Neuronal stem cell (in vitro differentiated cells): Measurements from ENCODE around the gene COL11A1.

Experiments
- DNase-seq: peaks from one replicate; pipeline ENCODE4 v3.0.0-alpha.2; 2013; ENCODE audit warnings: low spot score
- H2AFZ ChIP-seq: one replicate; pipeline ENCODE4 v1.6.1; 2013; ENCODE audit warnings: mild to moderate bottlenecking, low read length, inconsistent platforms
- H2AK5ac ChIP-seq: 2 replicates; pipeline ENCODE4 v1.6.1; 2013; ENCODE audit warnings: low read depth, mild to moderate bottlenecking, inconsistent platforms, low read length, moderate library complexity, mixed read lengths
- H2BK120ac ChIP-seq: 2 replicates; pipeline ENCODE4 v1.6.1; 2013; ENCODE audit warnings: low read depth, mild to moderate bottlenecking, inconsistent platforms, low read length, moderate library complexity, mixed read lengths
- H2BK12ac ChIP-seq: one replicate; pipeline ENCODE4 v1.6.1; 2013; ENCODE audit warnings: low read length, inconsistent platforms
- H2BK15ac ChIP-seq: 2 replicates; pipeline ENCODE4 v1.6.1; 2013; ENCODE audit warnings: mild to moderate bottlenecking, low read length, inconsistent platforms, mixed read lengths
- H2BK5ac ChIP-seq: one replicate; pipeline ENCODE4 v1.6.1; 2013; ENCODE audit warnings: inconsistent platforms, mild to moderate bottlenecking, low read length, moderate library complexity
- H3K14ac ChIP-seq: one replicate; pipeline ENCODE4 v1.6.1; 2013; ENCODE audit warnings: low read length, inconsistent platforms
- H3K18ac ChIP-seq: 2 replicates; pipeline ENCODE4 v1.6.1; 2013; ENCODE audit warnings: low read length, inconsistent platforms
- H3K23ac ChIP-seq: 2 replicates; pipeline ENCODE4 v1.6.1; 2013; ENCODE audit warnings: low read depth, mild to moderate bottlenecking, mixed read lengths, low read length, inconsistent platforms; ENCODE audit not compliant: poor library complexity
- H3K27ac ChIP-seq: replicated peaks from 3 replicates; pipeline ENCODE4 v1.5.1; 2013; ENCODE audit warnings: low read length, inconsistent platforms
- H3K27me3 ChIP-seq, 3 experiments: 2 replicates each; pipeline ENCODE4 v1.6.1; 2013; ENCODE audit warnings: low read length in 3 of 3, mild to moderate bottlenecking in 2 of 3, inconsistent platforms in 1 of 3, low read depth in 1 of 3, mixed read lengths in 1 of 3, moderate library complexity in 1 of 3; ENCODE audit not compliant: control insufficient read depth in 3 of 3, insufficient read depth in 3 of 3
- H3K36me3 ChIP-seq, 2 donors: replicated peaks in 1 of 2; 2 replicates each; pipeline ENCODE4 v1.6.1; 2013; ENCODE audit warnings: low read length in 2 of 2; ENCODE audit not compliant: control insufficient read depth in 2 of 2, insufficient read depth in 2 of 2
- H3K4ac ChIP-seq: 2 replicates; pipeline ENCODE4 v1.6.1; 2013; ENCODE audit warnings: inconsistent platforms, mild to moderate bottlenecking, low read length, moderate library complexity
- H3K4me1 ChIP-seq, 2 donors: 1 replicate in 1 of 2; 2 replicates in 1 of 2; pipeline ENCODE4 v1.6.1; 2013; ENCODE audit warnings: low read length in 2 of 2, low read depth in 1 of 2; ENCODE audit not compliant: control insufficient read depth in 2 of 2, insufficient read depth in 1 of 2
- H3K4me2 ChIP-seq: one replicate; pipeline ENCODE4 v1.6.1; 2013; ENCODE audit warnings: mild to moderate bottlenecking, low read length, inconsistent platforms; ENCODE audit not compliant: insufficient read depth, poor library complexity, severe bottlenecking
- H3K4me3 ChIP-seq, 2 donors: 2 replicates each; pipeline ENCODE4 v1.5.1; 2013; ENCODE audit warnings: low read length in 2 of 2, mild to moderate bottlenecking in 2 of 2, inconsistent platforms in 1 of 2, moderate library complexity in 1 of 2
- H3K79me1 ChIP-seq: one replicate; pipeline ENCODE4 v1.6.1; 2013; ENCODE audit warnings: low read depth, mild to moderate bottlenecking, inconsistent platforms, low read length, moderate library complexity
- H3K9ac ChIP-seq: one replicate; pipeline ENCODE4 v1.6.1; 2013; ENCODE audit warnings: mild to moderate bottlenecking, low read depth, low read length, inconsistent platforms; ENCODE audit not compliant: poor library complexity
- H3K9me3 ChIP-seq, 2 donors: replicated peaks in 1 of 2; 2 replicates each; pipeline versions ENCODE3 to v1.6.1; 2013; ENCODE audit warnings: low read length in 2 of 2, mild to moderate bottlenecking in 2 of 2, inconsistent platforms in 1 of 2, low read depth in 1 of 2, mixed read lengths in 1 of 2, moderate library complexity in 1 of 2; ENCODE audit not compliant: control insufficient read depth in 2 of 2, insufficient read depth in 1 of 2
- H4K8ac ChIP-seq: one replicate; pipeline ENCODE4 v1.6.1; 2013; ENCODE audit warnings: low read depth, mild to moderate bottlenecking, inconsistent platforms, low read length, moderate library complexity
- H4K91ac ChIP-seq: one replicate; pipeline ENCODE4 v1.6.1; 2013; ENCODE audit warnings: low read length, low read depth, mild to moderate bottlenecking, inconsistent platforms; ENCODE audit not compliant: poor library complexity
- WGBS, 2 donors: extraction: QIAGEN DNeasy Blood & Tissue Kit; methylation state at CpG; one replicate each; pipeline ENCODE4 v1.1.7; 2013; ENCODE audit warnings: missing lambda C conversion rate in 2 of 2, mixed read lengths in 1 of 2; ENCODE audit not compliant: insufficient read length in 2 of 2, insufficient replicate concordance in 1 of 2; ENCODE audit errors: extremely low coverage in 2 of 2; 5-methylcytosine and 5-hydroxymethylcytosine counted together

The COL11A1 gene

GRCh38 chr1:103069201-103069600, 39.1 kb downstream of the COL11A1 start:
- Histone ChIP-seq H2AFZ (no peak overlapping the region), H3K14ac (no peak overlapping the region)
- WGBS, 2 donors, result no CpG with 5 or more reads among the region's 2 CpGs

GRCh38 chr1:103063921-103064320, 44.4 kb downstream of the COL11A1 start:
- Histone ChIP-seq H2AFZ (no peak overlapping the region), H3K4me3 (no peak overlapping the region), H2AK5ac (no peak overlapping the region), H3K36me3 (no peaks in the 10 kb centered on the region), H3K4me1 (no peaks in the 10 kb centered on the region), H4K8ac (no peak overlapping the region), H3K79me1 (no peaks in the 10 kb centered on the region), H2BK5ac (no peak overlapping the region), H2BK120ac (no peak overlapping the region), H2BK12ac (no peak overlapping the region), H3K4ac (no peak overlapping the region), H3K18ac (no peak overlapping the region), H3K14ac (no peak overlapping the region), H3K9me3 (no peaks in the 10 kb centered on the region), H3K27me3 (no peaks in the 10 kb centered on the region), H3K4me2 (no peak overlapping the region), H3K23ac (no peak overlapping the region), H3K27ac (no peak overlapping the region), H4K91ac (no peak overlapping the region), H3K9ac (no peak overlapping the region), H2BK15ac (no peak overlapping the region)
- WGBS, 2 donors, result no CpG with 5 or more reads among the region's 2 CpGs
- no peak for DNase-seq

More at GRCh38 chr1:103069201-103069600, 39.1 kb downstream of the COL11A1 start:
- peaks cover 0 to 2% of the 10 kb centered on the region in 2 donors for H3K9me3 ChIP-seq
- no peak overlapping the region for H3K4ac ChIP-seq
- no peak overlapping the region for H3K23ac ChIP-seq
- no peak overlapping the region for H2BK15ac ChIP-seq
- no peak overlapping the region for H3K4me2 ChIP-seq
- no peak overlapping the region for H2BK5ac ChIP-seq
- no peaks in the 10 kb centered on the region for H3K4me1 ChIP-seq
- H4K8ac ChIP-seq, result no peak overlapping the region
- DNase-seq, result no peak
- H3K27ac ChIP-seq, result no peak overlapping the region
- H4K91ac ChIP-seq, result no peak overlapping the region
- H3K4me3 ChIP-seq, result no peak overlapping the region
- no peaks in the 10 kb centered on the region for H3K79me1 ChIP-seq
- H3K36me3 ChIP-seq, result peaks cover 0 to 7% of the 10 kb centered on the region in 2 donors
- no peak overlapping the region for H3K9ac ChIP-seq
- no peak overlapping the region for H2BK12ac ChIP-seq
- H2AK5ac ChIP-seq, result no peak overlapping the region
- no peaks in the 10 kb centered on the region for H3K27me3 ChIP-seq
- H2BK120ac ChIP-seq, result no peak overlapping the region
- no peak overlapping the region for H3K18ac ChIP-seq

- Histone ChIP-seq H3K4me1 (no peaks in the 10 kb centered on the region), H3K9ac (no peak overlapping the region), H2BK12ac (no peak overlapping the region), H3K79me1 (no peaks in the 10 kb centered on the region), H3K9me3 (peaks cover 0 to under 1% of the 10 kb centered on the region in 2 donors), H3K4ac (no peak overlapping the region), H2BK5ac (no peak overlapping the region), H3K14ac (no peak overlapping the region), H3K4me3 (no peak overlapping the region), H3K27ac (no peak overlapping the region), H2AK5ac (no peak overlapping the region), H3K4me2 (no peak overlapping the region), H2AFZ (no peak overlapping the region), H4K91ac (no peak overlapping the region), H3K18ac (no peak overlapping the region), H3K23ac (no peak overlapping the region), H4K8ac (no peak overlapping the region), H2BK120ac (no peak overlapping the region), H2BK15ac (no peak overlapping the region), H3K36me3 (peaks cover 0 to 3% of the 10 kb centered on the region in 2 donors), H3K27me3 (no peaks in the 10 kb centered on the region)
- DNase-seq, result no peak
Observed at GRCh38 chr1:103058391-103058790, 49.9 kb downstream of the COL11A1 start.

GRCh38 chr1:103056423-103056822, 51.9 kb downstream of the COL11A1 start:
- H3K4me1 ChIP-seq, result no peaks in the 10 kb centered on the region
- H3K27me3 ChIP-seq, result no peaks in the 10 kb centered on the region
- no peak overlapping the region for H2AK5ac ChIP-seq
- no peak overlapping the region for H4K8ac ChIP-seq
- H4K91ac ChIP-seq, result no peak overlapping the region
- H3K18ac ChIP-seq, result no peak overlapping the region
- no peak overlapping the region for H2AFZ ChIP-seq
- H2BK12ac ChIP-seq, result no peak overlapping the region
- H3K79me1 ChIP-seq, result no peaks in the 10 kb centered on the region
- H3K14ac ChIP-seq, result no peak overlapping the region
- H2BK5ac ChIP-seq, result no peak overlapping the region
- no peak overlapping the region for H2BK15ac ChIP-seq
- no peak overlapping the region for H3K4me3 ChIP-seq
- no CpG with 5 or more reads among the region's 1 CpG for WGBS, 2 donors
- no peak overlapping the region for H3K4me2 ChIP-seq
- H3K23ac ChIP-seq, result no peak overlapping the region
- H3K27ac ChIP-seq, result no peak overlapping the region
- H2BK120ac ChIP-seq, result no peak overlapping the region
- no peak for DNase-seq
- H3K36me3 ChIP-seq, result peaks cover 0 to 7% of the 10 kb centered on the region in 2 donors
- no peak overlapping the region for H3K4ac ChIP-seq
- no peak overlapping the region for H3K9ac ChIP-seq
- H3K9me3 ChIP-seq, result peaks cover 0 to 3% of the 10 kb centered on the region in 2 donors
